HG02885 (cell line): ENCODE measurements around the gene KCNIP4.
A peak's percentile ranks its signal among the peaks of the same experiment; 100 is the strongest.
"Not testable (repeated sequence)": the region's sequence is repeated elsewhere in the genome, so short reads cannot be mapped to it uniquely, and the experiment has no call there.

Experiments used
- ATAC-seq: cut with Tn5 transposase; IDR thresholded peaks from one replicate; pipeline ENCODE4 v1.9.1; 2021; ENCODE audit warnings: mild to moderate bottlenecking; ENCODE audit not compliant: unreplicated experiment, poor library complexity

The KCNIP4 gene

DNA sequence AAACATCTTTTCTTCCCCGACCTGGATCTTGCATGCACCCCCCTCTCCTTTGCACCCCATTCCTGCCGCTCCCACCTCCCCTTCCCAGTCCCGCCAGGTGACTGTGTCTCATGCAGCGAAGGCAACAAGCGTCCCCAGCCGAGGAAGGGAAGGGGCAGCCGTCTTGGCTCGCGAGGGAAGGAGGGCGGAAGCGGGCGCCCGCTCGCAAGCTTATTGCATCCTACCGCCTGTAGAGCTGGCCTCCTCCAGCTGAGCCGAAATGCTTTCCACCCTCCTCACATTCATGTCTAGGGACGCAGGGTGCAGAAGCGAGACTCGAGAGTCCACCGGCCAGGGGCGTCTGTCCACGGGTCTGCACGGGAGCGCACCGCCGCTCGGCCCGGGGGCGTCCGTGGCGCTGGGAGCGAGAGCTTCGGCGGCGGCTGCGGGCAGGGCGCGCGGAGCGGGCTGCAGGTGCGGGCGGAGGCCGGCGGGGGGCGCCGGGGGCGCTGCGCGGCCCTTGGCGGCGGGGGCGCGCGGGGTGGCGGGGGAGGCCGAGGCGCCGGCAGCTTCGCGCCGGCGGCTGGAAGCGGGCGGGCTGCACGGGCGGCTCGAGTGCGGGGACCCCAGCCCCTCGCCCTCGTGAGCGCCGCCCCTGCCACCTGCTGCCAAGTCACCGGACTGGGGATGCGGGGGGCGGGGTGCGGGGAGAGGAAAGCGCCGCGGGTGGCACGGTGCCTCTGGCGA is at the start of gene KCNIP4:
KCNIP4 (minus strand) TSS at position 426 of the 726 bp plus-strand sequence.
- no peak for ATAC-seq

- not testable (repeated sequence) for ATAC-seq
These were observed 48.0 kb upstream of the KCNIP4 start for GRCh38 chr4:21996618-21997017.

DNA sequence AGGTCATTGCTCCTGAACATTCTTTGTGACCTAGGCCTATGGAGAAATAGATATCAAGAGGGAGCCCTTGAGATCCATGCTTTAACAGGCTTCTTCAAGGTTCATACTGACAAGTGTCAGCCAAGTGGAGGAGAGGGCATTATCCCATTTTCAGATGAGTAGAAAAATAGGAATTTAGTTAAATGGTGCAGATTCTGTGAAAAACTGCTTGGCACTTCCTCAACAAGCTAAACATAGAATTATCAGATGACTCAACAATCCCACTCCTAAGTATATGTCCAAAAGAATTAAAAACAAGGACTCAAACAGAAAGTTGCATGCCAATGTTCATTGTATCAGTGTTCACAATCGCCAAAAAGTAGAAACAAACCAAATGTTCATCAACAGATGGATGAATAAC is 43.8 kb upstream of the KCNIP4 start:
- ATAC-seq = no peak

DNA sequence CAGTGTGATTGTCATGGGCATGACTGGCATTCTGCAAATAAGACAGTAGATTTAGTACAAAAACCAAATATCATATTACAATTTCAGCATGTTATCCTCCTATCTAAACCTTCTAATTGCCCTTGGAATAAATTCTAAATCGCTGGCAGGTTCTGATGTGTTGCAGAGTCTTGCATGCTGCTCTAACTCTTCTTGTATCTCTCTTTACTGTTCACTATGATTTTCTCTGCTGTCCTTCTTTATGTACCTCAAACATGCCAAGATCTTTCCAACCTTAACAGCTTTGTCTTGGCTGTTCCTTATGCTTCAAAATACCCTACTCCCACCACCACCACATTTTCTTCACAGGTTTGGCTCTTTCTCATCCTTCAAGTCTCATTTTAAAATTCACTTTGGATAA is 43.0 kb upstream of the KCNIP4 start:
- no peak for ATAC-seq

DNA sequence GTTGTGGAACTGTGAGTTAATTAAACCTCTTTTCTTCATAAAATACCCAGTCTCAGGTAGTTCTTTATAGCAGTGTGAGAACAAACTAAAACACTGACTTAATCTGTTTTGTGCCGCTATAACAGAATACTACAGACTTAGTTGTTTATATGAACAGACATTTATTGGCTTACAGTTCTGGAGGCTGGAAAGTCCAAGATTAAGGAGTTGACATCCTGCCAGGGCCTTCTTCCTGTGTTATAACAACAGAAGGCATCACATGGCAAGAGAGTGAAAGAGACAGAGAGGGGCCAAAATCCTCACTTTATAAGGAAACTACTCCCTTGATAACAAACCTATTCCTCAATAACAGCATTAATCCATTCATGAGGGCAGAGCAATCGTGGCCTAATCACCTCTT is 42.5 kb upstream of the KCNIP4 start:
- no peak for ATAC-seq

GRCh38 chr4:21989351-21989750 is 40.8 kb upstream of the KCNIP4 start:
- no peak for ATAC-seq

- ATAC-seq = no peak
These were observed 37.7 kb upstream of the KCNIP4 start for GRCh38 chr4:21986307-21986706.

DNA sequence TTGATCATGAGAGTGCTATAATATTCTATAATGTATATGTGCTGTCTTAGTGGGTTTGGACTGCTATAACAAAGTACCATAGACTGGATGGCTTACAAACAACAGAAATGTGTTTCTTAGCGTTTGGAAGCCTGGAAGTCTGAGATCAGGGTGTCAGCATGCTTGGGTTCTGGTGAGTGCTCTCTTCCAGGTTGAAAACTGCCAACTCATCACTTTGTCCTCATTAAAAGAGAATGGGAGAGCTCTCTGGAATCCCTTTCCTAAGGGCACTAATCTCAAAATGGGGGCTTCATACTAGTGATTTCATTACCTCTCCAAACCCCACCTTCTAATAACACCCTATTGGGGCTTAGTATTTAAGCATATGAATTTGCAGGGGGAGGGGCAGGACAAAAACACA is 33.5 kb upstream of the KCNIP4 start:
- no peak for ATAC-seq

GRCh38 chr4:21979196-21979595 is 30.6 kb upstream of the KCNIP4 start:
- no peak for ATAC-seq

GRCh38 chr4:21976166-21976565 is 27.6 kb upstream of the KCNIP4 start:
- no peak for ATAC-seq

DNA sequence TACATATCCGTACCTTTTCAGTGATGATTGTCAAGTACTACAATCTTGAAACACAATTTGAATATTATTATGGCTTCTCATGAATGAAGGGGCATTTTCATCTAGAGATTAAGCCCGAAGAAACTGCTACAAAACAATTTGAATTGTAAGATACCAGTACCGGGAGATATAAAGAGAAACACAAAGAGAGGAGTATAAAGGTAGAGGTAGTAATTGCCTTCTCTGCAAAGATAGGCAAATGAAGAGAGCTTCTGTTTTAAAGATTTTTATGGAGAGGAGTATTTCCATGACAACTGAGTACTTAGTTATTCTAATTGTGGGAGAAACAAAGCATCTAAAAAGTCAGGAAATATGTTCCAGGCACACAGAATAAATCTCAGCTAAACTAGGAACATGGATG is 25.3 kb upstream of the KCNIP4 start:
- no peak for ATAC-seq

DNA sequence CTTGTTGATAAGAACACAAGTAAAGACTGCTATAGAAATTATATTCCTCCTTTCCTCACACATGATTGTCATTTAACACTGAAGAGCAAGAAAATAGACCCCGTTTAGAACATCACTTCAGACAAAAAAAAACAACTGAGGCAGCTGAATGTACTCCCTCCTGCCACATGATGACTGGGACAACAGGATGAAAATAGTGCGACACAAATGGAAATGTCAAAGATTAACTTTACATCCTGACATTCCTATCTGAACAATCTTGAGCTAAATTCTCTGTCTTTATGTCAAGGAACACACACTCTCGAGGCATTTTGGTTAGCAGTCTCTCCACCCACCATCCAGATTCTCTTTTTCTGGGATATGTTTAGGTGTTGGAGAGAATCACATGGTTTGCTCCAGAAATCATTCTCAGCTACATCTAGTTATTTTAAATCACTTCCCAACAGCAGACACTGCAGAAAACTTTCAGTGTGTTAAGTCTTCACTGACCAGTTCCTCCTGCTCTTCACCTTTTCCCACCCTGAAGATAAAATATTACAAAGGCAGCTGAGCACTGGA is 16.3 kb upstream of the KCNIP4 start:
- no peak for ATAC-seq

DNA sequence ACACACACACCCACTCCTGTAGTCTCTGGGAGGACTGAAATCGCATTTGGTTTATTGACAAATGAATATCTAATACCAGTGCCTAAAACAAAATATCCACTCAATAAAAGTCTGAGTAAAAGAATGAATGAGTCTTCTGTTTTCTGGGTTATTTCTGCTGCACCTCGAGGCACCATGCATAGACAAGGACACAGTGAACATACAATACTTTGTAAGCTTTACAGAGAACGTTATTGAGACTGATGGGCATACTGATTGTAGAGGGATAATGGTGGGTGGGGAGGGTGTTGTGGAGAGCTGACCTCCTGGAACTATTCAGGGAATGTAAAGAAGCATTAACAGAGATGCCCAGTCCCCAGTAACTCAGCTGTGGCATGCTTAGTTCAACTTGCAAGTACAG is 14.1 kb upstream of the KCNIP4 start:
- ATAC-seq = no peak

DNA sequence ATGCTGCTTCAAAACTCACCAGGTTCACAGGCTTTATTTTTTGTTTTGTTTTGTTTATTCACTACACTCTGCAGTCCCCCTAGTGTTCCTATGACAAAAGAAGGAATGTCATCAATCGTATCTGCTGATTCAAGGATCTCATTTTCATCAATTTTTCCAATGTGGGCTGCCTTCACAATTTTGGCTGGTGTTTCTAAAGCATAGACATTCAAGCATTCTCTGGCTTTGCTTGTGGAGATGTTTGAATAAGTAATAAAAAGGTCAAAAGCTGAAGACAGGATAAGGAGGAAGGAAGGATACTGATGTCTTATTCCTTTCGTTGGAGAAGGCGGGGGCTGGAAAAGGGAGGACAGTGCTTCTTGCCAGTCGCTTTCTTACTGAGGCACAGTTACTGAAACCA is 12.2 kb upstream of the KCNIP4 start:
- ATAC-seq = no peak

- ATAC-seq = no peak
These were observed 6.3 kb upstream of the KCNIP4 start for GRCh38 chr4:21954916-21955315.

- ATAC-seq = no peak
These were observed 5.1 kb upstream of the KCNIP4 start for GRCh38 chr4:21953653-21954052.

- ATAC-seq = peak; percentile 48
These were observed 4.0 kb upstream of the KCNIP4 start for GRCh38 chr4:21952549-21952948.

DNA sequence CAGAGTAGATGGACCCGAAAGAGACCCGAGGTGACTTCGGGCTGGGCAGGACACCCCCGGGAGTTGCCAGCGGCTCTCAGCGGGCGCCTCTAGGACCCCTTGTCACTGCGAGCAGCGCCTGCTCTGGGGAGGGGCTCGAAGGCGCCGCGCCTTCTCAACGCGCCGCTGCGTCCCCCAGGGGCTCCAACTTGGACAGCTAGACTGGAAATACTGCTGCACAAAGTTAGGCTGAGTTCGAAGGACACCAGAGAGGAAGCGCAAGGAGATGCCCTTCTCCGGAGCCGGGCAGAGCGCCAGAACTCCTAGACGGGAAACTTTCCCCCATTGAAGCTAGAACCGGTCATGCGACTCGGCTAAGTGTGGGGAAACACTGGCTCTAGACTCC is 493 bp upstream of the KCNIP4 start:
- no peak for ATAC-seq

DNA sequence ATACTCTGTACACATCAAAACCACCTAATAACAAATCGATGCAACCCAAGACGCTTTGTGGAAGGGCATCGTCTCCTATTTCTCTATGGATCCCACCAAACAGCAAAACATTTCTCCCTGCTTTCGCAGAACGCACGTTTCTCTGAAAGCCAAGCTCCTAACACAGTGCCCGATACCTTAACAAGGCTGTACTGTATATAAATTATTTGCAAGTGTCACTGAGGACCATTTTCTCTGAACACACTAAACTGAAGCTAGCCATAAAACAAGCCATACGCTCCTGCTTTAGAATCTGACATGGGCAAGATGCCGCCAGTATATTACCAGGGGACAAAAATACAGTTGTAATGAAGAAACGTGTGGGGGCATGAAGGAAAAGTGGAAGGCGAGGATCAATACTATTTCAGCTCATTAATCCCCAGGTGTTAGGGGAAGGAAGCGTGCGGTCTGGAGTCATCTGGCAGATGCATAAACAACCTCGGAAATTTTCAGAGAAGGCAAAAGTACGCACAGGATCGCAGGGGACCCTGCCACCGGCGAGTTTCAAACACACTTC is 703 bp downstream of the KCNIP4 start:
- ATAC-seq = no peak

- no peak for ATAC-seq
These were observed 1.7 kb downstream of the KCNIP4 start for GRCh38 chr4:21946858-21947257.

- no peak for ATAC-seq
These were observed 26.9 kb downstream of the KCNIP4 start for GRCh38 chr4:21921526-21922180.

DNA sequence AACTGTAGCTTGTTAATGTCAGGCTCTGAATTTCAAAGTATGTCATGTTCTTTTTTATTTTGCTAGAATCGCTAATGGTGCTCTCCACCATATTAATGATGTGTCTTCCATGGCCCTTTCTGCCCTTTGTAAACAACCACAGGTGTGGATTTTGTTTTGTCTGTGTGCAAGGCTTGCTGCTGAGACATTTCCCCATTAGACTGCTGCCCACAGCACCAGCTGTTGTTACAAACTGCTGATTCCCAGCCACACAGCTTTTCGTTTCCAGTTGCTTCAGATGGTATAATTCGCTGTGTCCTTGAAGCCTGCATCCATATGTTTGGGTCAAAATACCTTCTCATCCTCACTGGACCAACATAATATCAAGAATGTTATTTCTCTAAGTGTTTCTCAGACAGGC is 32.8 kb downstream of the KCNIP4 start:
- ATAC-seq = no peak
